ENCODE results near the gene GPBP1.

DNA sequence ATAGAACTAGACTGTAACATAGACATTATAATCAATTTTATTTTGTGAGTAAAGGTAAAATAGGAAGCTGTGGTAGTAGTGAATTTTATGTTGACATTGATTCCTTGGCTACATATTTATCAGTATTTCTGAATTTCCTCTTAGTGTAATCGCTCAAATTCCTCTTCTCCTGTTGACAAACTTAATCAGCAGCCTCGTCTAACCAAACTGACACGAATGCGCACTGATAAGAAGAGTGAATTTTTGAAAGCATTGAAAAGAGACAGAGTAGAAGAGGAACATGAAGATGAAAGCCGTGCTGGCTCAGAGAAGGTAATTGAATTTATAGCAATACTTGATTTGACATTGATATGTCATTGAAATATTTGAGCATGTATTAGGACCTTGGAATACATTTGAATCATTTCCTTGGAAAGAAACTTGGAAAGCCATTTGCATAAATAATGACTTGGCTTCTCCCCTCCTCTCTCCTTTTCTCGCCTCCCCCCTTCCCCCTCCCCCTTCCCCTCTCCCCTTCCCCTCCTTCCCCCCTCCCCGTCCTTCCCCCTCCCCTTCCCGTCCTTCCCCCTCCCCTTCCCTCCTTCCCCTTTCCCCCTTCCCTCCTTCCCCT, 75.5 kb downstream of the GPBP1 start:
- TF ChIP-seq CTCF (IDR thresholded peaks at IDR 0.05; ENCODE audit: extremely low read depth in 1 of 2, insufficient read depth in 1 of 2, low read depth in 1 of 2, low read length in 2 of 2), result no peak
- no peak for TF ChIP-seq POLR2A (IDR thresholded peaks at IDR 0.05; ENCODE audit: low read depth, low read length)
- TF ChIP-seq POLR2AphosphoS5 (IDR thresholded peaks at IDR 0.05; ENCODE audit: insufficient read depth, low read depth, low read length), result no peak
- TF ChIP-seq EZH2 (IDR thresholded peaks at IDR 0.05; ENCODE audit: borderline replicate concordance, low read depth, low read length, severe bottlenecking), result no peak
- TF ChIP-seq, protein P1, sequence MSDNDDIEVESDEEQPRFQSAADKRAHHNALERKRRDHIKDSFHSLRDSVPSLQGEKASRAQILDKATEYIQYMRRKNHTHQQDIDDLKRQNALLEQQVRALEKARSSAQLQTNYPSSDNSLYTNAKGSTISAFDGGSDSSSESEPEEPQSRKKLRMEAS (IDR thresholded peaks at IDR 0.05; ENCODE audit: insufficient read depth, insufficient read length), result no peak
